Gastroesophageal sphincter (tissue), 3 donors: ENCODE results near the gene DDX20.

Source experiments
- EP300 ChIP-seq: sonication (generic); formaldehyde crosslinking; IDR thresholded peaks from one replicate; pipeline ENCODE4 v1.6.1; 2017; ENCODE audit warnings: antibody characterized with exemption, mild to moderate bottlenecking
- POLR2A ChIP-seq, 2 donors: fragments of 450-650 bp; IDR thresholded peaks; one replicate each; pipeline ENCODE4 v1.6.1; 2017; ENCODE audit warnings: antibody characterized with exemption in 2 of 2, mild to moderate bottlenecking in 2 of 2, moderate library complexity in 1 of 2
- POLR2AphosphoS5 ChIP-seq: sonication (generic); formaldehyde crosslinking; IDR thresholded peaks from one replicate; pipeline ENCODE4 v1.6.1; 2017; ENCODE audit warnings: antibody characterized with exemption
- TF ChIP-seq, protein P1 (sequence below), 4 experiments: fragments of 200-600 bp in 2 of 4; fragments of 450-650 bp in 2 of 4; sonication (generic) in 1 of 4; IDR thresholded peaks; one replicate each; pipeline ENCODE4 v1.5.1; 2017 to 2019; ENCODE audit warnings: antibody characterized with exemption in 4 of 4, mild to moderate bottlenecking in 2 of 4, moderate library complexity in 2 of 4

GRCh38 chr1:111768023-111768422 is 12.3 kb downstream of the DDX20 start:
- TF ChIP-seq EP300, result no peak
- no peak for TF ChIP-seq POLR2AphosphoS5
- TF ChIP-seq, protein P1, sequence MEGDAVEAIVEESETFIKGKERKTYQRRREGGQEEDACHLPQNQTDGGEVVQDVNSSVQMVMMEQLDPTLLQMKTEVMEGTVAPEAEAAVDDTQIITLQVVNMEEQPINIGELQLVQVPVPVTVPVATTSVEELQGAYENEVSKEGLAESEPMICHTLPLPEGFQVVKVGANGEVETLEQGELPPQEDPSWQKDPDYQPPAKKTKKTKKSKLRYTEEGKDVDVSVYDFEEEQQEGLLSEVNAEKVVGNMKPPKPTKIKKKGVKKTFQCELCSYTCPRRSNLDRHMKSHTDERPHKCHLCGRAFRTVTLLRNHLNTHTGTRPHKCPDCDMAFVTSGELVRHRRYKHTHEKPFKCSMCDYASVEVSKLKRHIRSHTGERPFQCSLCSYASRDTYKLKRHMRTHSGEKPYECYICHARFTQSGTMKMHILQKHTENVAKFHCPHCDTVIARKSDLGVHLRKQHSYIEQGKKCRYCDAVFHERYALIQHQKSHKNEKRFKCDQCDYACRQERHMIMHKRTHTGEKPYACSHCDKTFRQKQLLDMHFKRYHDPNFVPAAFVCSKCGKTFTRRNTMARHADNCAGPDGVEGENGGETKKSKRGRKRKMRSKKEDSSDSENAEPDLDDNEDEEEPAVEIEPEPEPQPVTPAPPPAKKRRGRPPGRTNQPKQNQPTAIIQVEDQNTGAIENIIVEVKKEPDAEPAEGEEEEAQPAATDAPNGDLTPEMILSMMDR (IDR thresholded peaks at IDR 0.05), result no peak
- no peak for TF ChIP-seq POLR2A (IDR thresholded peaks at IDR 0.05)
